SK-N-SH (cell line): ENCODE results near the gene IZUMO4. TPM values are rescaled to one million over a fixed set of nuclear protein-coding genes. Genes with fewer than 3 reads are reported as not detected.

Experiments
- CTCF ChIA-PET: fragments of 300-600, 350-600 bp; formaldehyde crosslinking; extraction: SDS; loops from one replicate; lab custom pipeline; 2021; lab: Yijun Ruan, JAX
- POLR2A ChIA-PET: fragments of 350-600 bp; sonication (Branson Sonifier 250); formaldehyde crosslinking; extraction: SDS; loops from one replicate; lab custom pipeline; 2020; ENCODE audit warnings: antibody characterized with exemption, inconsistent platforms; lab: Yijun Ruan, JAX
- DNase-seq: peaks from one replicate; pipeline ENCODE4 v3.0.0; 2012
- H2AFZ ChIP-seq: fragments of 200-600 bp; sonication (generic); 2 replicates; pipeline ENCODE4 v1.8.1; 2016; ENCODE audit warnings: antibody characterized with exemption, mild to moderate bottlenecking, low read depth
- H3F3A ChIP-seq: fragments of 200-600 bp; sonication (generic); replicated peaks from 2 replicates; pipeline ENCODE3; 2016; ENCODE audit warnings: antibody characterized with exemption, mild to moderate bottlenecking; ENCODE audit not compliant: insufficient read depth
- H3K27ac ChIP-seq, 2 experiments: fragments of 200-500 bp in 1 of 2; fragments of 200-600 bp in 1 of 2; sonication (Bioruptor generic) in 1 of 2; sonication (generic), shearing (Covaris generic) in 1 of 2; 2 replicates each; pipeline versions ENCODE4 v1.5.1 to v1.6.1; 2014 to 2016; ENCODE audit warnings: low read depth in 2 of 2, inconsistent platforms in 1 of 2, low read length in 1 of 2, mild to moderate bottlenecking in 1 of 2, mixed read lengths in 1 of 2
- H3K27me3 ChIP-seq: fragments of 200-600 bp; sonication (generic), shearing (Covaris generic); 2 replicates; pipeline ENCODE4 v1.6.1; 2016; ENCODE audit warnings: mixed run types; ENCODE audit not compliant: insufficient read depth
- H3K36me3 ChIP-seq, 2 experiments: fragments of 200-500 bp in 1 of 2; fragments of 200-600 bp in 1 of 2; sonication (Bioruptor generic) in 1 of 2; sonication (generic) in 1 of 2; replicated peaks in 1 of 2; 2 replicates each; pipeline versions ENCODE3 to v1.5.1; 2014 to 2016; ENCODE audit warnings: low read length in 1 of 2, mild to moderate bottlenecking in 1 of 2; ENCODE audit not compliant: insufficient read depth in 2 of 2, control insufficient read depth in 1 of 2
- H3K4me1 ChIP-seq, 2 experiments: fragments of 200-500 bp in 1 of 2; fragments of 200-600 bp in 1 of 2; sonication (Bioruptor generic) in 1 of 2; sonication (generic), shearing (Covaris generic) in 1 of 2; 2 replicates each; pipeline versions ENCODE4 v1.5.1 to v1.6.1; 2014 to 2016; ENCODE audit warnings: low read depth in 1 of 2, low read length in 1 of 2, mixed run types in 1 of 2; ENCODE audit not compliant: insufficient read depth in 2 of 2, control insufficient read depth in 1 of 2
- H3K4me2 ChIP-seq: fragments of 200-600 bp; sonication (generic), shearing (Covaris generic); 2 replicates; pipeline ENCODE4 v1.6.1; 2017; ENCODE audit warnings: mixed run types
- H3K4me3 ChIP-seq, 2 experiments: fragments of 200-500 bp in 1 of 2; fragments of 200-600 bp in 1 of 2; sonication (Bioruptor generic) in 1 of 2; sonication (generic), shearing (Covaris generic) in 1 of 2; 2 replicates each; pipeline versions ENCODE4 v1.5.1 to v1.8.1; 2014 to 2016; ENCODE audit warnings: low read depth in 2 of 2, inconsistent platforms in 1 of 2, low read length in 1 of 2, mild to moderate bottlenecking in 1 of 2, mixed read lengths in 1 of 2, moderate library complexity in 1 of 2
- H3K79me2 ChIP-seq: fragments of 200-600 bp; sonication (generic); 2 replicates; pipeline ENCODE4 v1.8.1; 2017; ENCODE audit warnings: mild to moderate bottlenecking; ENCODE audit not compliant: insufficient read depth
- H3K9ac ChIP-seq: fragments of 200-600 bp; sonication (generic); 2 replicates; pipeline ENCODE4 v1.6.1; 2017; ENCODE audit warnings: mixed run types
- H3K9me2 ChIP-seq: fragments of 200-600 bp; sonication (generic); 2 replicates; pipeline ENCODE4 v1.6.1; 2017; ENCODE audit warnings: mixed run types
- H3K9me3 ChIP-seq: fragments of 200-600 bp; sonication (generic); 2 replicates; pipeline ENCODE4 v1.6.1; 2017; ENCODE audit warnings: mixed run types, mild to moderate bottlenecking, moderate library complexity
- H4K20me1 ChIP-seq: fragments of 200-600 bp; sonication (generic); 2 replicates; pipeline ENCODE4 v1.6.1; 2017; ENCODE audit warnings: mild to moderate bottlenecking, mixed run types; ENCODE audit not compliant: insufficient read depth
- CTCF ChIP-seq: fragments of 200-600 bp; sonication (generic); IDR thresholded peaks from 2 replicates; pipeline ENCODE4 v1.6.1; 2017; ENCODE audit warnings: antibody characterized with exemption, mild to moderate bottlenecking, moderate library complexity
- ELF1 ChIP-seq: IDR thresholded peaks from 2 replicates; pipeline ENCODE4 v1.4.0; 2012
- EP300 ChIP-seq, 2 experiments: IDR thresholded peaks; 2 replicates each; pipeline versions ENCODE4 v1.4.0 to v1.6.1; 2012; ENCODE audit warnings: borderline replicate concordance in 1 of 2, low read depth in 1 of 2, low read length in 1 of 2
- EZH2phosphoT487 ChIP-seq: fragments of 200-600 bp; sonication (generic); IDR thresholded peaks from 2 replicates; pipeline ENCODE4 v1.6.1; 2017; ENCODE audit warnings: low read depth, mixed run types, mild to moderate bottlenecking, antibody characterized with exemption, moderate library complexity, borderline replicate concordance
- GATA2 ChIP-seq: sonication (generic); formaldehyde crosslinking; IDR thresholded peaks from 2 replicates; pipeline ENCODE4 v1.5.0; 2020; ENCODE audit warnings: mild to moderate bottlenecking, missing genetic modification reagents
- MXI1 ChIP-seq: IDR thresholded peaks from 2 replicates; pipeline ENCODE4 v1.6.1; 2012; ENCODE audit warnings: mild to moderate bottlenecking, low read depth, low read length, improper control_type of control experiment
- NRF1 ChIP-seq: IDR thresholded peaks from 2 replicates; pipeline ENCODE4 v1.6.1; 2012; ENCODE audit warnings: low read depth, mild to moderate bottlenecking, low read length
- PBX3 ChIP-seq: IDR thresholded peaks from 2 replicates; pipeline ENCODE4; 2012
- POLR2AphosphoS5 ChIP-seq: IDR thresholded peaks from 2 replicates; pipeline ENCODE4 v1.6.1; 2012; ENCODE audit warnings: low read depth, low read length
- RCOR1 ChIP-seq: fragments of 150-350 bp; IDR thresholded peaks from 2 replicates; pipeline ENCODE4 v1.6.1; 2017; ENCODE audit warnings: antibody characterized with exemption, low read length
- RFX5 ChIP-seq: IDR thresholded peaks from 2 replicates; pipeline ENCODE4 v1.6.1; 2012; ENCODE audit warnings: mild to moderate bottlenecking, improper control_type of control experiment, low read length
- RXRA ChIP-seq: IDR thresholded peaks from 2 replicates; pipeline ENCODE4 v1.4.0; 2012; ENCODE audit warnings: low read depth, mild to moderate bottlenecking, borderline replicate concordance
- TCF12 ChIP-seq: IDR thresholded peaks from 2 replicates; pipeline ENCODE4 v1.4.0; 2012
- TEAD4 ChIP-seq: IDR thresholded peaks from 2 replicates; pipeline ENCODE4 v1.4.0; 2012; ENCODE audit warnings: mild to moderate bottlenecking, borderline replicate concordance; ENCODE audit not compliant: insufficient read depth
- YY1 ChIP-seq: IDR thresholded peaks from 2 replicates; pipeline ENCODE4 v1.4.0; 2012; ENCODE audit warnings: low read depth, mild to moderate bottlenecking
- ZBTB33 ChIP-seq: IDR thresholded peaks from 2 replicates; pipeline ENCODE4 v1.4.0; 2012; ENCODE audit warnings: low read depth, borderline replicate concordance
- WGBS: methylation state at CpG from one replicate; pipeline ENCODE4 v1.1.6; 2017; ENCODE audit warnings: low lambda C conversion rate; 5-methylcytosine and 5-hydroxymethylcytosine counted together
- polyA plus RNA-seq, 3 experiments: library from polyadenylated mRNA; depleted of rRNA; stranded (reverse); fragments of >200 nt; gene quantifications; 2 replicates each; pipeline ENCODE4 v1.2.3, GENCODE V29; 2012

Gene IZUMO4
- polyA plus RNA-seq, 1 of the 3 experiments (the other 2 are of a cell fraction): 4.6 TPM

- no peaks in the 10 kb centered on the region for H3K27me3 ChIP-seq
- H3K9ac ChIP-seq: no peak overlapping the region
- WGBS: 84% methylated on average over 8 of the region's 8 CpGs
- peaks cover 9% of the 10 kb centered on the region for H4K20me1 ChIP-seq
- ChIA-PET CTCF (no interaction called here), POLR2A (interaction anchor here (0.8 kb wide), 1 partner anchor 22 kb away, joined by 3 read pairs; no protein-coding TSS in a partner anchor)
- H3K79me2 ChIP-seq: peaks cover 11% of the 10 kb centered on the region; the same call in 1 of the 2 replicates
- no peak overlapping the region for H2AFZ ChIP-seq
- H3K9me3 ChIP-seq: no peaks in the 10 kb centered on the region
- TF ChIP-seq RCOR1: no peak
- TF ChIP-seq TCF12: no peak
- TF ChIP-seq ELF1: no peak
- no peak for TF ChIP-seq YY1
- no peak for TF ChIP-seq EP300 (IDR thresholded peaks at IDR 0.05; ENCODE audit: borderline replicate concordance in 1 of 2, low read depth in 1 of 2, low read length in 1 of 2)
- TF ChIP-seq POLR2AphosphoS5: no peak
- TF ChIP-seq PBX3: no peak
- no peak for TF ChIP-seq GATA2
- no peak for TF ChIP-seq EZH2phosphoT487
- TF ChIP-seq CTCF: no peak
- no peak for TF ChIP-seq NRF1
- no peak for TF ChIP-seq MXI1
- no peak for TF ChIP-seq TEAD4
- TF ChIP-seq RXRA: no peak
- TF ChIP-seq RFX5: no peak
- TF ChIP-seq ZBTB33: no peak
- DNase-seq: no peak
- H3K27ac ChIP-seq: peak overlapping the region in 1 of 2 experiments; percentile 12; a peak in 1 of 4 replicates
- peaks cover 22 to 44% of the 10 kb centered on the region in 2 experiments; a peak in 3 of 4 replicates for H3K4me1 ChIP-seq
- peaks cover 16% of the 10 kb centered on the region for H3F3A ChIP-seq
- no peak overlapping the region for H3K4me3 ChIP-seq
- H3K36me3 ChIP-seq: no peaks in the 10 kb centered on the region
- H3K9me2 ChIP-seq: no peaks in the 10 kb centered on the region
- H3K4me2 ChIP-seq: no peak overlapping the region
Measured at GRCh38 chr19:2054763-2055162, 42.0 kb upstream of the IZUMO4 start.
